ENCODE measurements around the gene ADAM12. TPM values are rescaled to one million over a fixed set of nuclear protein-coding genes. Genes with fewer than 3 reads are reported as not detected.

ADAM12 gene
- total RNA-seq, 4 donors from 2014 or later: under 0.01 to 60.8 (median 0.64) TPM; not detected in 1

DNA sequence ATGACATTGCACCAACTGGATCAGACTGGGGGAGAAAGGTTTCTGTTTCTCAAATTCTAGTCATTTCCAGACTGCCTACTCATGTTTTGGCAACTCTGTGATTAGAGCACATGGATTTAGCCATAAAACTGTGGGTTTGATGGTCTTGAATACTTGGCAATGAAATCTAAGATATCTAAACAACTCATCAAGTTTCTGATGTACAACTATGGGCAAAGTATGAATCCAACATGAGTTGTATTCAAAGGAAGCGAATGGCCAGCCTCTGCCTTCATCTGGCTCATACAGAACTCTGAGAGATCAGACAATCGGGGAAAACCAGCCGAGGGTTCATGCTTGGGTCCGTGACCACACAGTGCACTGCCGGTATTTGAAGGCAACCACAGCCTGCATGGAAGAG is 144.3 kb downstream of the ADAM12 start:
- H3K4me3 ChIP-seq: no peak overlapping the region
- peak overlapping the region in 1 of 2 donors; percentile 4 for H3K27ac ChIP-seq
- no peaks in the 10 kb centered on the region for H3K9me3 ChIP-seq
- TF ChIP-seq POLR2A (IDR thresholded peaks at IDR 0.05): no peak
- TF ChIP-seq, protein P1, sequence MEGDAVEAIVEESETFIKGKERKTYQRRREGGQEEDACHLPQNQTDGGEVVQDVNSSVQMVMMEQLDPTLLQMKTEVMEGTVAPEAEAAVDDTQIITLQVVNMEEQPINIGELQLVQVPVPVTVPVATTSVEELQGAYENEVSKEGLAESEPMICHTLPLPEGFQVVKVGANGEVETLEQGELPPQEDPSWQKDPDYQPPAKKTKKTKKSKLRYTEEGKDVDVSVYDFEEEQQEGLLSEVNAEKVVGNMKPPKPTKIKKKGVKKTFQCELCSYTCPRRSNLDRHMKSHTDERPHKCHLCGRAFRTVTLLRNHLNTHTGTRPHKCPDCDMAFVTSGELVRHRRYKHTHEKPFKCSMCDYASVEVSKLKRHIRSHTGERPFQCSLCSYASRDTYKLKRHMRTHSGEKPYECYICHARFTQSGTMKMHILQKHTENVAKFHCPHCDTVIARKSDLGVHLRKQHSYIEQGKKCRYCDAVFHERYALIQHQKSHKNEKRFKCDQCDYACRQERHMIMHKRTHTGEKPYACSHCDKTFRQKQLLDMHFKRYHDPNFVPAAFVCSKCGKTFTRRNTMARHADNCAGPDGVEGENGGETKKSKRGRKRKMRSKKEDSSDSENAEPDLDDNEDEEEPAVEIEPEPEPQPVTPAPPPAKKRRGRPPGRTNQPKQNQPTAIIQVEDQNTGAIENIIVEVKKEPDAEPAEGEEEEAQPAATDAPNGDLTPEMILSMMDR (IDR thresholded peaks at IDR 0.05): no peak
- intact Hi-C loops (cut with DNase I; ENCODE audit: low total_unique reads): no loop called here
- H3K27me3 ChIP-seq: no peaks in the 10 kb centered on the region
- no peaks in the 10 kb centered on the region for H3K4me1 ChIP-seq
- DNase-seq: no peak
- no peaks in the 10 kb centered on the region for H3K36me3 ChIP-seq

DNA sequence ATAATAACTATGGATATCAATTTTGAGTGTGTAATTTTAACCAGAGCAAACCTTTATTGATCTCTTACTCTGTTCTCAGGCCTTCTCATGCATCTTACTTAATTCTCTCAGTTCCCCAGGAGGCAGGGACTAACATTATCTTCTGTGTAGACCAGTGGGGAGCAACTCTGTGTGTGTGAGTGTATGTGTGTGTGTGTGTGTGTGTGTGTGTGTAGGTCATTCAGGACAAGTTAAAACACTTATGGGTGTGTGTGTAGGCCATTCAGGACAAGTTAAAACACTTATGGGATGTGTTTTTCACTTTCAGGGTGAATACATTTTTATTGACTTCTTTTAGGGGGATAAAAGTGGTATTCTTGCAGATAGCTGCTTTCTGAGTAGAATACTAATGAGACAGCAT is 145.0 kb downstream of the ADAM12 start:
- Histone ChIP-seq H3K4me1 (no peaks in the 10 kb centered on the region), H3K27ac (peak overlapping the region in 1 of 2 donors; percentile 44), H3K36me3 (no peaks in the 10 kb centered on the region), H3K27me3 (no peaks in the 10 kb centered on the region), H3K9me3 (no peaks in the 10 kb centered on the region), H3K4me3 (no peak overlapping the region)
- TF ChIP-seq POLR2A (IDR thresholded peaks at IDR 0.05): no peak
- TF ChIP-seq, protein P1 (IDR thresholded peaks at IDR 0.05): no peak
- no peak for DNase-seq
- intact Hi-C loops (cut with DNase I; ENCODE audit: low total_unique reads): no loop called here

DNA sequence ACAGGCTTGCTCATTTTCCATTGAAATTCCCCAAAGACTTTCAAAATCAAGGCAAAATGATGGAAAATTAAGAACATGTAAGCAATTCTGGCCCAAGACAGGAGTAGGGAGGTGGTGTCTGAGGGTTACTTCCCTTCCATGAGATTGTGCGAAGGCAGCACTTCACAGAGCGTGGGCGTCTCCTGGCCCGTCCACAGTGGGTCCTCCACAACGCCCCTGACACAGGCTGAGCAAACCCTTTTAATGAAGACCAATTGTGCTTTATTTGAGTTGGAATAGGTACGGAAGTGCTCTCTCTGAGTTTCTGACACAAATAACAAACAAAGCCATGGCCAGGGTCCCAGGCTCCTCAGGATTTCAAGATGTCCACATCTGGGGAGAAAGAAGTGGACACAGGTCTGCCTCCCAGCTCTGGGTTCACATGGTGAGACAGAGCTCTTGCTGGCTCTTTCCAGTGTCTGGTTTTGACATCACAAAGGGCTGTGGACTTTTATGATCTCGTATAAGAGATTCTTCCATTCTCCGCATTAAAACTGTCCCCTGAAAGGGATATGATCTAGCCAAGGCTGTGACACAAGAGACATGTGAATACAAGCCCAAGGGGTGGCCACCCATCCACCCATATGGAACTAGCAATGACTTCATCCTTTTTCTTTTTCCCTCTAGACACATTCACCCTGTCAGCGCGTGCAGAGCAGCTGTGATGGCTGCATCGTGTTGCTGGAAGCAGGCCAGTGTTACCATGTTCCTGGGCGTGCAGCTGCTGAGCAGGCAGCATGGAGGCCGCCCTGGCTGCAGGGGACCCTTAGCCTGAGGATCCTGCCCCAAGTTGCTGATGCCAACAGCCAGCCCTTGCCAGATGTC is 145.6 kb downstream of the ADAM12 start:
- DNase-seq: peak; percentile 44 to 52

DNA sequence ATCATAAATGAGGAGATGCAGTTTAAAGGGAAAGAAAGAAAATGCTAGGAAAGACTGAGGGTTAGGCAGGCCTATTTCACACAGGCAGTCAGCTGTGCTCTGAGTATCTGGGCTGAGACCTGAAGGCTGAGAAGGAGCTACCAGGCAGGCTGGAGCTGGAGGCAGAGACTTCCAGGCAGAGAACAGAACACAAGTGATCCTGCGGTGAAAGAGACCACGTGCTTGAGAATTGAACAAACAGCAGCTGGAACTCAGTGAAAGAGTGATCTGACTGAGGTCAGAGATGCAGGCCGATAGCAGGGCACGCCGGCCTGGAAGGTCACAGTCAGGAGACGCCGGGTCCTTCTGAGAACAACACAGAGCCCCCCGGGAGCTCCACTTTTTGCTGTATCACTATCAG is 147.8 kb downstream of the ADAM12 start:
- H3K36me3 ChIP-seq: no peaks in the 10 kb centered on the region
- H3K4me1 ChIP-seq: no peaks in the 10 kb centered on the region
- no peak overlapping the region for H3K4me3 ChIP-seq
- intact Hi-C loops (cut with DNase I; ENCODE audit: low total_unique reads): no loop called here
- TF ChIP-seq, protein P1 (IDR thresholded peaks at IDR 0.05): no peak
- TF ChIP-seq POLR2A (IDR thresholded peaks at IDR 0.05): no peak
- no peak overlapping the region for H3K27ac ChIP-seq
- no peaks in the 10 kb centered on the region for H3K9me3 ChIP-seq
- DNase-seq: no peak
- H3K27me3 ChIP-seq: no peaks in the 10 kb centered on the region

More for the DNA sequence above, 145.6 kb downstream of the ADAM12 start:
- no peak for TF ChIP-seq POLR2A (IDR thresholded peaks at IDR 0.05)
- TF ChIP-seq, protein P1 (IDR thresholded peaks at IDR 0.05): no peak
- Histone ChIP-seq H3K36me3 (no peaks in the 10 kb centered on the region), H3K4me1 (no peaks in the 10 kb centered on the region), H3K27me3 (no peaks in the 10 kb centered on the region), H3K9me3 (no peaks in the 10 kb centered on the region), H3K4me3 (no peak overlapping the region), H3K27ac (peak overlapping the region; percentile 8 to 44)
- intact Hi-C loops (cut with DNase I; ENCODE audit: low total_unique reads): no loop called here

DNA sequence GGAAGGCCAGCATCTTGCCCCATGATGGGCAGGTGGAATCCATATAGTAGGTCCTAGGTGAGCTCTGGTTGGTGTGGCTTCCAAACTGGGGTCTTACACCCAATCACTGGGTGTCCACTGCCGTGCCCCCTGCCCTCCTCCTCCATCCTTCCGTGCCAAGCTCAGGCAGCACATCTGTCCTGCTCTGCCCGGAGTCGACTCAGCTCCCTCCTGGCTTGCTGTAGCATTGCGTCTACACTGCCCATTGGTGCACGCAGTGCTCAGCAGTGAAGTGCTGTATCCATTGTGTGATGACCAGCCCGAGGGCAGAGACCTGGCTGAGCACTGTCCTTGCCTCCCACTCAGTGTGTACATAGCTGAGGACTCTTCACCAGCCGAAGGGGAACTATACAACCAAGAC is 148.4 kb downstream of the ADAM12 start:
- Histone ChIP-seq H3K36me3 (no peaks in the 10 kb centered on the region), H3K4me3 (no peak overlapping the region), H3K9me3 (no peaks in the 10 kb centered on the region), H3K27ac (no peak overlapping the region), H3K27me3 (no peaks in the 10 kb centered on the region), H3K4me1 (no peaks in the 10 kb centered on the region)
- DNase-seq: no peak
- TF ChIP-seq, protein P1 (IDR thresholded peaks at IDR 0.05): no peak
- TF ChIP-seq POLR2A (IDR thresholded peaks at IDR 0.05): no peak
- intact Hi-C loops (cut with DNase I; ENCODE audit: low total_unique reads): no loop called here

All from uterus (tissue), 4 donors.